GM18499 (cell line): ENCODE results near the gene PPARG.

ENCODE experiments used
- ATAC-seq: cut with Tn5 transposase; IDR thresholded peaks from one replicate; pipeline ENCODE4 v1.9.1; 2021; ENCODE audit warnings: moderate number of reproducible peaks; ENCODE audit not compliant: insufficient read depth, unreplicated experiment

PPARG gene

GRCh38 chr3:12307136-12307535 is 18.3 kb downstream of the PPARG start:
- no peak for ATAC-seq

- no peak for ATAC-seq
Observed at GRCh38 chr3:12308517-12308916, 19.6 kb downstream of the PPARG start.

GRCh38 chr3:12309716-12310115 is 20.8 kb downstream of the PPARG start:
- ATAC-seq = no peak

GRCh38 chr3:12312010-12312409 is 23.1 kb downstream of the PPARG start:
- ATAC-seq = no peak

GRCh38 chr3:12313519-12313918 is 24.6 kb downstream of the PPARG start:
- ATAC-seq = no peak

GRCh38 chr3:12316253-12316652 is 27.4 kb downstream of the PPARG start:
- ATAC-seq = no peak

- no peak for ATAC-seq
Observed at GRCh38 chr3:12316729-12317351, 28.0 kb downstream of the PPARG start.

- ATAC-seq = no peak
Observed at GRCh38 chr3:12317914-12318313, 29.0 kb downstream of the PPARG start.

- no peak for ATAC-seq
Observed at GRCh38 chr3:12318758-12319621, 30.1 kb downstream of the PPARG start.

- ATAC-seq = no peak
Observed at GRCh38 chr3:12321015-12321414, 32.1 kb downstream of the PPARG start.

GRCh38 chr3:12323237-12323636 is 34.4 kb downstream of the PPARG start:
- ATAC-seq = no peak

- ATAC-seq = no peak
Observed at GRCh38 chr3:12325586-12326515, 37.0 kb downstream of the PPARG start.

GRCh38 chr3:12327021-12327420 is 38.2 kb downstream of the PPARG start:
- no peak for ATAC-seq

GRCh38 chr3:12328132-12328836 is 39.4 kb downstream of the PPARG start:
- no peak for ATAC-seq

GRCh38 chr3:12328837-12329462 is 40.1 kb downstream of the PPARG start:
- no peak for ATAC-seq

GRCh38 chr3:12334786-12335185 is 45.9 kb downstream of the PPARG start:
- ATAC-seq = no peak

- ATAC-seq = no peak
Observed at GRCh38 chr3:12335421-12335820, 46.6 kb downstream of the PPARG start.

- no peak for ATAC-seq
Observed at GRCh38 chr3:12336099-12336498, 47.2 kb downstream of the PPARG start.

GRCh38 chr3:12338595-12339546 is 50.0 kb downstream of the PPARG start:
- no peak for ATAC-seq
